ENCODE measurements around the gene ZBTB7B.

DNA sequence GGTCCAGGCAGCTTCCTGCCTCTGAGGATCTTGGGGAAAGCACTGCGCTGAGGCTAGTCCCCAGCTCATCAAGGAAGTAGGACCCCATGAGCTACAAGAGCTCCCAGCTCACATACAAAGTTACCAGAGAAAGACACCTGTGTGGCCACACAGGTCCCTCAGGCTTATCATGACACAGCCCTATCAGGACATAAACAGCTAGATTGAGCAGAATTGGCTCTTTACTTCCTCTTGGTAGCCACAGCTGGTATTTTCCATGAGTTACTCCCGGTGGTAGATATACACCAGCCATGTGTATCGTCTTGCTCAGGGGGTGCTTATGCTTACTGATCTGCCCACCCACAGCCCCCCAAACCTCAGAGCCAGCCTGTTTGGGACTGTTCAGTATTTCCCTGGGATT, 8.0 kb upstream of the ZBTB7B start:
- TF ChIP-seq, protein P1, sequence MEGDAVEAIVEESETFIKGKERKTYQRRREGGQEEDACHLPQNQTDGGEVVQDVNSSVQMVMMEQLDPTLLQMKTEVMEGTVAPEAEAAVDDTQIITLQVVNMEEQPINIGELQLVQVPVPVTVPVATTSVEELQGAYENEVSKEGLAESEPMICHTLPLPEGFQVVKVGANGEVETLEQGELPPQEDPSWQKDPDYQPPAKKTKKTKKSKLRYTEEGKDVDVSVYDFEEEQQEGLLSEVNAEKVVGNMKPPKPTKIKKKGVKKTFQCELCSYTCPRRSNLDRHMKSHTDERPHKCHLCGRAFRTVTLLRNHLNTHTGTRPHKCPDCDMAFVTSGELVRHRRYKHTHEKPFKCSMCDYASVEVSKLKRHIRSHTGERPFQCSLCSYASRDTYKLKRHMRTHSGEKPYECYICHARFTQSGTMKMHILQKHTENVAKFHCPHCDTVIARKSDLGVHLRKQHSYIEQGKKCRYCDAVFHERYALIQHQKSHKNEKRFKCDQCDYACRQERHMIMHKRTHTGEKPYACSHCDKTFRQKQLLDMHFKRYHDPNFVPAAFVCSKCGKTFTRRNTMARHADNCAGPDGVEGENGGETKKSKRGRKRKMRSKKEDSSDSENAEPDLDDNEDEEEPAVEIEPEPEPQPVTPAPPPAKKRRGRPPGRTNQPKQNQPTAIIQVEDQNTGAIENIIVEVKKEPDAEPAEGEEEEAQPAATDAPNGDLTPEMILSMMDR (IDR thresholded peaks at IDR 0.05): no peak
- TF ChIP-seq ZFX (IDR thresholded peaks at IDR 0.05; ENCODE audit: borderline replicate concordance): no peak
